ENCODE measurements around the gene ATR. TPM values are rescaled to one million over a fixed set of nuclear protein-coding genes. Genes with fewer than 3 reads are reported as not detected.

The ATR gene
- total and polyA plus RNA-seq, 4 donors = 3.1 to 30.0 (median 14.8) TPM

- no peaks in the 10 kb centered on the region for H3K27me3 ChIP-seq (ENCODE audit: control insufficient read depth in 1 of 2, insufficient read depth in 2 of 2, low read length in 1 of 2)
- 94% methylated on average over 2 of the region's 2 CpGs for WGBS, 2 donors
- intact Hi-C loops (cut with DNase I) = no loop called here
- DNase-seq = no peak
- H3K4me1 ChIP-seq (ENCODE audit: control insufficient read depth in 1 of 2, insufficient read depth in 2 of 2, low read length in 2 of 2) = no peaks in the 10 kb centered on the region
- H3K4me3 ChIP-seq (ENCODE audit: low read length in 2 of 2) = no peak overlapping the region
- no peaks in the 10 kb centered on the region for H3K9me3 ChIP-seq (ENCODE audit: control insufficient read depth, low read length)
- ATAC-seq (ENCODE audit: low FRiP score) = no peak
- H3K27ac ChIP-seq (ENCODE audit: low read depth in 1 of 2, low read length in 2 of 2) = no peak overlapping the region
- H3K36me3 ChIP-seq (ENCODE audit: control insufficient read depth in 1 of 2, insufficient read depth in 2 of 2, low read length in 1 of 2) = peaks cover 0 to 3% of the 10 kb centered on the region in 2 donors
Measured at GRCh38 chr3:142534543-142534942, 44.0 kb downstream of the ATR start.

DNA sequence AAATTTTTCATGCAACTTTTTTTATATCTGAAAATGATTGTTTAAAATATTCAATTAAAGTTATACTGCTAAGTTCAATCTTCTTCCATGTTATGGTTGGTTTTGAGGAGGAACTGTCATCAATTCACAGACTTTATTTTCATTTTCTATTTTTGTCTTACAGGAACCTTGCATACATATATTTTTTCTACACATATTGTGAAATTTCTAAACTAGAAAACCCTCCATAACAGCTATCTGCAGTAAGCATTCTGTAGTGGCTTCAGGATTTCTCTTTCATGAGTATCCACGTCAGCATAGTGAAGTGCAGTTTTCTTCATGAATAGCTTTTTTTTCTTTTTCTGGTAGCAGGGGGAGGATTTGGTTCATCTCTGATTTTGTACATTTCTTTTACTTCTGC, 48.2 kb downstream of the ATR start:
- DNase-seq (no peak), ATAC-seq (ENCODE audit: low FRiP score) (no peak)
- Histone ChIP-seq H3K27ac (ENCODE audit: low read depth in 1 of 2, low read length in 2 of 2) (no peak overlapping the region), H3K36me3 (ENCODE audit: control insufficient read depth in 1 of 2, insufficient read depth in 2 of 2, low read length in 1 of 2) (peaks cover 0 to 2% of the 10 kb centered on the region in 2 donors), H3K4me1 (ENCODE audit: control insufficient read depth in 1 of 2, insufficient read depth in 2 of 2, low read length in 2 of 2) (no peaks in the 10 kb centered on the region), H3K9me3 (ENCODE audit: control insufficient read depth, low read length) (no peaks in the 10 kb centered on the region), H3K4me3 (ENCODE audit: low read length in 2 of 2) (no peak overlapping the region), H3K27me3 (ENCODE audit: control insufficient read depth in 1 of 2, insufficient read depth in 2 of 2, low read length in 1 of 2) (no peaks in the 10 kb centered on the region)
- WGBS, 2 donors = 87 to 96% methylated on average over 1 of the region's 1 CpG
- intact Hi-C loops (cut with DNase I) = no loop called here

- no peak for DNase-seq
- WGBS, 2 donors = 80 to 90% methylated on average over 4 of the region's 4 CpGs
- H3K4me3 ChIP-seq (ENCODE audit: low read length in 2 of 2) = no peak overlapping the region
Measured at GRCh38 chr3:142523921-142524566, 54.5 kb downstream of the ATR start.

GRCh38 chr3:142509079-142509478, 69.5 kb downstream of the ATR start:
- Histone ChIP-seq H3K27ac (ENCODE audit: low read depth in 1 of 2, low read length in 2 of 2) (no peak overlapping the region), H3K27me3 (ENCODE audit: control insufficient read depth in 1 of 2, insufficient read depth in 2 of 2, low read length in 1 of 2) (no peaks in the 10 kb centered on the region), H3K9me3 (ENCODE audit: control insufficient read depth, low read length) (no peaks in the 10 kb centered on the region), H3K4me1 (ENCODE audit: control insufficient read depth in 1 of 2, insufficient read depth in 2 of 2, low read length in 2 of 2) (no peaks in the 10 kb centered on the region), H3K36me3 (ENCODE audit: control insufficient read depth in 1 of 2, insufficient read depth in 2 of 2, low read length in 1 of 2) (peaks cover 0 to 4% of the 10 kb centered on the region in 2 donors), H3K4me3 (ENCODE audit: low read length in 2 of 2) (no peak overlapping the region)
- 96 to 97% methylated on average over 3 of the region's 3 CpGs for WGBS, 2 donors
- ATAC-seq (ENCODE audit: low FRiP score) (no peak), DNase-seq (no peak)
- intact Hi-C loops (cut with DNase I) = no loop called here

More at GRCh38 chr3:142523921-142524566, 54.5 kb downstream of the ATR start:
- Histone ChIP-seq H3K27ac (ENCODE audit: low read depth in 1 of 2, low read length in 2 of 2) (no peak overlapping the region), H3K36me3 (ENCODE audit: control insufficient read depth in 1 of 2, insufficient read depth in 2 of 2, low read length in 1 of 2) (peaks cover 2 to 4% of the 10 kb centered on the region in 2 donors), H3K4me1 (ENCODE audit: control insufficient read depth in 1 of 2, insufficient read depth in 2 of 2, low read length in 2 of 2) (no peaks in the 10 kb centered on the region), H3K9me3 (ENCODE audit: control insufficient read depth, low read length) (no peaks in the 10 kb centered on the region), H3K27me3 (ENCODE audit: control insufficient read depth in 1 of 2, insufficient read depth in 2 of 2, low read length in 1 of 2) (no peaks in the 10 kb centered on the region)
- no peak for ATAC-seq (ENCODE audit: low FRiP score)
- intact Hi-C loops (cut with DNase I) = no loop called here

GRCh38 chr3:142507241-142507640, 71.3 kb downstream of the ATR start:
- no peak overlapping the region for H3K4me3 ChIP-seq (ENCODE audit: low read length in 2 of 2)
- no peak overlapping the region for H3K27ac ChIP-seq (ENCODE audit: low read depth in 1 of 2, low read length in 2 of 2)
- intact Hi-C loops (cut with DNase I) = no loop called here
- H3K4me1 ChIP-seq (ENCODE audit: control insufficient read depth in 1 of 2, insufficient read depth in 2 of 2, low read length in 2 of 2) = no peaks in the 10 kb centered on the region
- peaks cover 0 to 4% of the 10 kb centered on the region in 2 donors for H3K36me3 ChIP-seq (ENCODE audit: control insufficient read depth in 1 of 2, insufficient read depth in 2 of 2, low read length in 1 of 2)
- no peaks in the 10 kb centered on the region for H3K9me3 ChIP-seq (ENCODE audit: control insufficient read depth, low read length)
- H3K27me3 ChIP-seq (ENCODE audit: control insufficient read depth in 1 of 2, insufficient read depth in 2 of 2, low read length in 1 of 2) = no peaks in the 10 kb centered on the region
- ATAC-seq (ENCODE audit: low FRiP score) = no peak
- no peak for DNase-seq
- 96 to 98% methylated on average over 4 of the region's 4 CpGs for WGBS, 2 donors

DNA sequence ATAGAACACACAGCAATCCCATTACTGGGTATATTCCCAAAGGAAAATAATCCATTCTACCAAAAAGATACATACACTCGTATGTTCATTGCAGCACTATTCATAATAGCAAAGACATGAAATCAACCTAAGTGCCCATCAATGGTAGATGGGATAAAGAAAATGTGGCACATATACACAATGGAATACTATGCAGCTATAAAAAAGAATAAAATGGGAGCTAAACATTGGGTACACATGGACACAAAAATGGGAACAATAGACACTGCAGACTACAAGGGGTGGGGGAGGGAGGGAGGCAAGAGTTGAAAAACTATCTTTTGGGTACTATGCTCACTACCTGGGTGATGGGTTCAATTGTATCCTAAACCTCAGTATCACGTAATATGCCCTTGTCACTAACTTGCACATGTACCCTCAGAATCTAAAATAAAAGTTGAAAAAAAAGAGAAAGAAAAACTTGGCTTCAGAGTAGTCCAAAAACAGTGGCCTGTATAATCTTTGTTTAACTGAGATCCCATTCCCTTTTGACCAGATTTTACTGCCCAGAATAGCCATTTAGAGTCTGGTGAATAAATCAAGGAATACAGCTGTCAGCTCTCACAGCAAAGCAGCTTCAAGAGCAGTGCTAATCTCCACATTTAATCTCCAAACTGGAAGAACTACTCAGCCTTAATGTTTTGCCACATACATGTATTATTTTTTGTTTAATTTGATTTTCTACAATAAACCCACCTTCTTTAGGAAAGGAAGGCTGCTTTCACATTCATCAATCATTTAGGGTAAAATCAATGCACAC, 76.1 kb downstream of the ATR start:
- Histone ChIP-seq H3K27ac (ENCODE audit: low read depth in 1 of 2, low read length in 2 of 2) (no peak overlapping the region), H3K4me1 (ENCODE audit: control insufficient read depth in 1 of 2, insufficient read depth in 2 of 2, low read length in 2 of 2) (no peaks in the 10 kb centered on the region), H3K9me3 (ENCODE audit: control insufficient read depth, low read length) (no peaks in the 10 kb centered on the region), H3K27me3 (ENCODE audit: control insufficient read depth in 1 of 2, insufficient read depth in 2 of 2, low read length in 1 of 2) (no peaks in the 10 kb centered on the region), H3K4me3 (ENCODE audit: low read length in 2 of 2) (no peak overlapping the region), H3K36me3 (ENCODE audit: control insufficient read depth in 1 of 2, insufficient read depth in 2 of 2, low read length in 1 of 2) (peaks cover 0 to 4% of the 10 kb centered on the region in 2 donors)
- WGBS, 2 donors = 74 to 76% methylated on average over 2 of the region's 2 CpGs
- intact Hi-C loops (cut with DNase I) = no loop called here
- no peak for DNase-seq
- no peak for ATAC-seq (ENCODE audit: low FRiP score)

GRCh38 chr3:142501004-142501926, 77.3 kb downstream of the ATR start:
- H3K4me1 ChIP-seq (ENCODE audit: control insufficient read depth in 1 of 2, insufficient read depth in 2 of 2, low read length in 2 of 2) = no peaks in the 10 kb centered on the region
- no peak overlapping the region for H3K27ac ChIP-seq (ENCODE audit: low read depth in 1 of 2, low read length in 2 of 2)
- no peaks in the 10 kb centered on the region for H3K36me3 ChIP-seq (ENCODE audit: control insufficient read depth in 1 of 2, insufficient read depth in 2 of 2, low read length in 1 of 2)
- DNase-seq (no peak), ATAC-seq (ENCODE audit: low FRiP score) (no peak)
- intact Hi-C loops (cut with DNase I) = no loop called here
- no peak overlapping the region for H3K4me3 ChIP-seq (ENCODE audit: low read length in 2 of 2)
- WGBS, 2 donors = 66 to 72% methylated on average over 5 of the region's 5 CpGs
- H3K27me3 ChIP-seq (ENCODE audit: control insufficient read depth in 1 of 2, insufficient read depth in 2 of 2, low read length in 1 of 2) = no peaks in the 10 kb centered on the region
- H3K9me3 ChIP-seq (ENCODE audit: control insufficient read depth, low read length) = no peaks in the 10 kb centered on the region

GRCh38 chr3:142500211-142500610, 78.3 kb downstream of the ATR start:
- Histone ChIP-seq H3K27ac (ENCODE audit: low read depth in 1 of 2, low read length in 2 of 2) (no peak overlapping the region), H3K4me1 (ENCODE audit: control insufficient read depth in 1 of 2, insufficient read depth in 2 of 2, low read length in 2 of 2) (no peaks in the 10 kb centered on the region), H3K36me3 (ENCODE audit: control insufficient read depth in 1 of 2, insufficient read depth in 2 of 2, low read length in 1 of 2) (no peaks in the 10 kb centered on the region), H3K27me3 (ENCODE audit: control insufficient read depth in 1 of 2, insufficient read depth in 2 of 2, low read length in 1 of 2) (no peaks in the 10 kb centered on the region), H3K4me3 (ENCODE audit: low read length in 2 of 2) (no peak overlapping the region), H3K9me3 (ENCODE audit: control insufficient read depth, low read length) (no peaks in the 10 kb centered on the region)
- 56 to 60% methylated on average over 2 of the region's 2 CpGs for WGBS, 2 donors
- no peak for DNase-seq
- ATAC-seq (ENCODE audit: low FRiP score) = no peak
- intact Hi-C loops (cut with DNase I) = no loop called here

All from aorta (tissue), 5 donors.